Epithelial cell of esophagus (primary cell): Measurements from ENCODE around the gene CNTRL.
"Not testable (repeated sequence)": the region's sequence is repeated elsewhere in the genome, so short reads cannot be mapped to it uniquely, and the experiment has no call there.

Source experiments
- DNase-seq: peaks from one replicate; pipeline ENCODE4 v3.0.0; 2010; ENCODE audit warnings: low read depth
- H3K4me3 ChIP-seq: 2 replicates; pipeline ENCODE4 v1.5.1; 2011; ENCODE audit warnings: mild to moderate bottlenecking, low read length, control low read depth
- CTCF ChIP-seq: IDR thresholded peaks from 2 replicates; pipeline ENCODE4 v1.5.1; 2011; ENCODE audit warnings: low read depth, mild to moderate bottlenecking, low read length, control low read depth, inconsistent platforms; ENCODE audit not compliant: insufficient read depth; ENCODE audit errors: missing control alignments

Gene CNTRL

GRCh38 chr9:121088576-121088975 is 13.8 kb downstream of the CNTRL start:
- H3K4me3 ChIP-seq = no peak overlapping the region
- TF ChIP-seq CTCF = no peak
- DNase-seq = no peak

DNA sequence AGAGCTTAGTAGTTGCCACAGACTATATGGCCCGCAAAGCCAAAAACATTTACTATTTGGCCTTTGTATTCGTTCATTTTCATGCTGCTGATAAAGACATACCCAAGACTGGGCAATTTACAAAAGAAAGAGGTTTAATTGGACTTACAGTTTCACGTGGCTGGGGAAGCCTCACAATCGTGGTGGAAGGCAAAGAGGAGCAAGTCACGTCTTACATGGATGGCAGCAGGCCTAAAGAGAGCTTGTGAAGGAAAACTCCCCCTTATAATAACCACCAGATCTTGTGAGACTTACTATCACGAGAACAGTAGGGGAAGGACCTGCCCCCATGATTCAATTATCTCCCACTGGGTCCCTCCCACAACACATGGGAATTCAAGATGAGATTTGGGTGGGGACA is 16.0 kb downstream of the CNTRL start:
- H3K4me3 ChIP-seq, DNase-seq: not testable (repeated sequence)

DNA sequence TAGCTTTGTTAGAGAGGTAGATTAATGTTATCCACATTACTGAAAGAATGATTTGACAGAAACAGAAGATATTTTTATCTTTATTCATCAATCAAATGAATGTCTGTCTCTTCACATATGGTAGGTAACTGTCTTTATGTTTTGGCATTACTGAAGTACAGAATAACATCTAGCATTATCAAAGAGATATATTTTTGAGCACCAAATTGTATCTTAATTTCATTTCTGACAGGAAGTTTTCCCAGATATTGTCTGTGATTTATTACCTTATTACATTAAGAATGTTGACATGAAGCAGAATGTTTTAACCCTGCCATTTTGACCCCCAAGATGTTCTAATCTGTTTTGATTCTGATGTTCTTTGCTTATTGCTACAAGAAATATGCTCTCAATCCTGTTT is 20.3 kb downstream of the CNTRL start:
- no peak overlapping the region for H3K4me3 ChIP-seq
- no peak for DNase-seq
- no peak for TF ChIP-seq CTCF

DNA sequence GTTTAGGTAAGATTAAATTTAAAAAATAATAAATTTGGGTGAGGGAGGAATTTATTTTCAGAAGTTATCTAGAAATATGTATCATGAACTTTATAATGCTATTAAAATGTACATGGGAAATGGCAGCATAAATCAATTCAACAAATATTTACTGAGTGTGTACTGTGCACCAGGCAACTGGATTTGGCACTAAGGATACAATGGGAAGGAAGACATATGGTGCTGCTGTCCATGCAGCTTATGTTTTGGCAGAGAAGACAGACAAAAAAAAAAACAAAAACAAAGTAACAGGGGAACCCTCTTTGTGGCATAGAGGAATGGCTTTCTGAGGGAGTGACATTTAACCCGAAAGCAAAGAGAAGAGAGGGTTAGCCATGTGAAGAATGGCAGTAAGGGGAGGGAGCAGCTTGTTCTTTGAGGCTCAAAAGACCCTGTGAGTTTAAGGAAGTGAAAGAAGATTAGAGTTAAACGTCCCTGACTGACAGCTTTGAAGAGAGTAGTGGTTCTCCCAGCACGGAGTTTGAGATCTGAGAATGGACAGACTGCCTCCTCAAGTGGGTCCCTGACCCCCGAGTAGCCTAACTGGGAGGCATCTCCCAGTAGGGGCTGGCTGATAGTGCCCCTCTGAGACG is 23.9 kb downstream of the CNTRL start:
- no peak for TF ChIP-seq CTCF
- H3K4me3 ChIP-seq = no peak overlapping the region
- no peak for DNase-seq

- H3K4me3 ChIP-seq, DNase-seq: not testable (repeated sequence)
Measured at GRCh38 chr9:121104054-121104453, 29.3 kb downstream of the CNTRL start.

DNA sequence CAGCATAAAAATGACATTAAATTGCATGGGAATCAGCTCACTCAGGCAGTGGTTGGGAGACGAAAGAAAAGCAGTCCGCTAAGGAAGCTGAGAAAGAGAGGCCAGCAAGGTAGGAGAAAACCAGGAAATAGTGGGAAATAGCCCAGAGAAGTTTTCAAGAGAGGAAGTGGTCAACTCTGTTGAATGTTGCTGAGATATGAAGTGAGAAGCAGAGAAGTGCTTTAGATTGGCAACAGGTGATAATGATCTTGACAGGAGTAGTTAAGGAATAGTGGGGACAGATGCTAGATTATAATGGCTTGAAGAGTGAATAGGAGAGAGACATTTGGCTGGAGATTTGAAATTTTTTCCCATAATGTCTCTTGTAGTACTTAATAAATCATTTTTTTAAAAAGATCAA is 30.8 kb downstream of the CNTRL start:
- TF ChIP-seq CTCF = no peak
- H3K4me3 ChIP-seq = no peak overlapping the region
- no peak for DNase-seq

GRCh38 chr9:121107029-121107428 is 32.3 kb downstream of the CNTRL start:
- no peak overlapping the region for H3K4me3 ChIP-seq
- peak; percentile 73 for TF ChIP-seq CTCF
- peak; percentile 58 for DNase-seq

DNA sequence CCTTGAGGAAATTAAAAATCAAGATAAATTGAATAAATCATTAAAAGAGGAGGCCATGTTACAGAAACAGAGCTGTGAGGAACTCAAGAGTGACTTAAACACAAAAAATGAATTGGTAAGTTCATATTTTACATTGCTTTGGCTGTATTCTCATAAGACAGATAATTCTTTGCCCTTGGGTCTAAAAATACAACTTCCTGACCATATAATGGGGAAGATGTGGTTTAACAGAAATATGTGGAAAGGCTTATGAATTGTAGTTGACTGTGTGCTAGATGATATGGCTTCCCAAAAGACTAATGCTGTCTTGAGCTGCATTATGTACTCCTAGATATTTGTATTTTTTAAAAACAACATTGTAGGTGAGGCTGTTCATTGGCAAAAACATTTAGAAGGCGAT is 33.1 kb downstream of the CNTRL start:
- TF ChIP-seq CTCF = no peak
- H3K4me3 ChIP-seq = no peak overlapping the region
- DNase-seq = no peak
